Muscle of leg (tissue), 11 donors: ENCODE results near the gene PDHA1. TPM values are rescaled to one million over a fixed set of nuclear protein-coding genes. Genes with fewer than 3 reads are reported as not detected.
A peak's percentile ranks its signal among the peaks of the same experiment; 100 is the strongest.

Experiments
- DNase-seq: peaks from one replicate; pipeline ENCODE4 v3.0.0; 2013
- H3K27ac ChIP-seq: one replicate; pipeline ENCODE4 v1.5.1; 2013; ENCODE audit warnings: mild to moderate bottlenecking, low read length, control low read depth
- H3K27me3 ChIP-seq: one replicate; pipeline ENCODE4 v1.6.1; 2013; ENCODE audit warnings: low read length; ENCODE audit not compliant: control insufficient read depth, insufficient read depth
- H3K36me3 ChIP-seq: one replicate; pipeline ENCODE4 v1.6.1; 2013; ENCODE audit warnings: low read length; ENCODE audit not compliant: control insufficient read depth, insufficient read depth
- H3K4me1 ChIP-seq: one replicate; pipeline ENCODE4 v1.6.1; 2013; ENCODE audit warnings: low read length; ENCODE audit not compliant: control insufficient read depth, insufficient read depth
- H3K4me3 ChIP-seq: one replicate; pipeline ENCODE4 v1.5.1; 2013; ENCODE audit warnings: low read length, control low read depth
- H3K9me3 ChIP-seq: replicated peaks from 2 replicates; pipeline ENCODE4 v1.6.1; 2013; ENCODE audit warnings: low read depth, low read length; ENCODE audit not compliant: control insufficient read depth
- WGBS: methylation state at CpG from one replicate; pipeline ENCODE4 v1.1.5; 2013; ENCODE audit warnings: missing lambda C conversion rate; ENCODE audit not compliant: insufficient coverage; 5-methylcytosine and 5-hydroxymethylcytosine counted together
- polyA plus RNA-seq, 8 donors: library from polyadenylated mRNA; unstranded; fragments of 120-200 nt; gene quantifications; one replicate each; pipeline versions ENCODE4 v1.2.1 to v1.2.3, GENCODE V29; 2013; ENCODE audit warnings: inconsistent platforms in 1 of 8, low replicate concordance in 1 of 8; ENCODE audit not compliant: insufficient read length in 8 of 8, insufficient read depth in 1 of 8
- total RNA-seq: library from RNA; stranded (reverse); fragments of 120-200 nt; gene quantifications from one replicate; pipeline ENCODE4 v1.2.4, GENCODE V29; 2013

Gene PDHA1
- total and polyA plus RNA-seq, 9 donors = 150 to 190 (median 165) TPM

DNA sequence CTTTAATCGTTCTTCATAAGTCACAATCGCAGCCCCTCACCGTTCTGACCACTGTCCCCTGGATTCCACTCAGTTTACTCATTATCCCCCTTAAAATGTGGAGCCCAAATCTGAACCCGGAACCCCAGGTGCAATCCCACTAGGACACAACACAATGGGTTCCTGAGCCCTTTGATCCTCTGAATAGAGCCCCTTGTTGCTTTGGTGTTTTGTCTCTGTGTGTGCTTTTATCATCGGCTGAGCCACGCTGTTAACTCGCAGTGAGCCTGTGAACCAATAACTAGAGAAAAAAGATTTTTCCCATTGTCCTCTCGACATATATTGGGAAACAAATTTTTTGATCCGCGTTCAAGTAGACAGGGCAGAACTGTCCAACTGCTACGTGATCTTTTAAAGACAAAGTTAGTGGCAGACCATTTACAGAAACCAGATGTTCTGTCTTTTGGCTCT is 617 bp upstream of the PDHA1 start:
- no peaks in the 10 kb centered on the region for H3K27me3 ChIP-seq
- peak overlapping the region; percentile 53 for H3K4me3 ChIP-seq
- H3K9me3 ChIP-seq = no peaks in the 10 kb centered on the region
- peaks cover 15% of the 10 kb centered on the region for H3K4me1 ChIP-seq
- peak overlapping the region; percentile 84 for H3K27ac ChIP-seq
- no peaks in the 10 kb centered on the region for H3K36me3 ChIP-seq
- 53% methylated on average over 7 of the region's 11 CpGs for WGBS
- DNase-seq = no peak

DNA sequence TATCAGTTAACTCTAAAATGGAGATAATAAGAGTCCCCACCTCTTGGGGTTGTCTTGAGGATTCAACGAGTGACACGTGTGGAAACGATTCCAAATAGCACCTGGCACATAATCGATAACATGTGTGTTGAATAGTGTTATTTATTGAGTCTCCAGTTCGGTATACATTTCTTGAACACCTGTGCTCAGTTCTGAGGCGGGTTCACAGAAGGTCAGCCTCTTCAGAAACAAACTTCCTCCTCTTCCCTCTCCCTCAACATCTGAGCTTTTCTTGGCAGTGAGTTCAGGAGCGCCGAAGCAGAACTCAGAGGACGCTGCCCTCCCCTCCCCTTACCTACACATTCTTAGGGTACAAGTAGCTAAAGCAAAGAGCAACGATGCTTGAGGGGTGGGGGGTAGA is 934 bp downstream of the PDHA1 start:
- Histone ChIP-seq H3K4me1 (peaks cover 15% of the 10 kb centered on the region), H3K4me3 (peak overlapping the region; percentile 53), H3K36me3 (no peaks in the 10 kb centered on the region), H3K27ac (peak overlapping the region; percentile 84), H3K27me3 (no peaks in the 10 kb centered on the region), H3K9me3 (no peaks in the 10 kb centered on the region)
- 53% methylated on average over 3 of the region's 10 CpGs for WGBS
- DNase-seq = peak; percentile 30

DNA sequence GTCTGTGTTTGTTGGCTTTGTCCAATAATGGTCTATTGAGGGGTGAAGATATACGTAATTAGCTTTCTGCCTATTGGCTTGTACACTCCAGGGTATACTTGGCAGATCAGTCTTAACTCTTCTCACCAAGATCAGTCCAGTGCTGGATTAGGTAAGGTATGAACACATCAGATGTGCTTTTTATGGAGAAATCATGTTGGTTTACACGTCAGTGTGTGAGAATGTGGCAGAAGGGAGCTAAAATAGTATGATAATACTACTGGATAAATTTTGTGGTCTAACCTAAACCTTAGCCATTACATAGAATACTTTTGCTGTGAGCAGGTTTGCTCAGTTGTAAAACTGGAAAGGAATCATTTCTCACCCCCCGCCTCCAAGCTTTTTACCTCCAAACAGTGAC is 4.2 kb downstream of the PDHA1 start:
- DNase-seq = no peak
- no CpG with 5 or more reads among the region's 3 CpGs for WGBS
- Histone ChIP-seq H3K36me3 (peaks cover 11% of the 10 kb centered on the region), H3K27me3 (no peaks in the 10 kb centered on the region), H3K27ac (no peak overlapping the region), H3K4me1 (peaks cover 8% of the 10 kb centered on the region), H3K4me3 (no peak overlapping the region), H3K9me3 (no peaks in the 10 kb centered on the region)

GRCh38 chrX:19349264-19349663 is 5.5 kb downstream of the PDHA1 start:
- whole genome bisulfite sequencing = no CpG with 5 or more reads among the region's 2 CpGs
- no peak overlapping the region for H3K4me3 ChIP-seq
- no peaks in the 10 kb centered on the region for H3K9me3 ChIP-seq
- DNase-seq = no peak
- no peaks in the 10 kb centered on the region for H3K27me3 ChIP-seq
- H3K36me3 ChIP-seq = peaks cover 15% of the 10 kb centered on the region
- peaks cover 6% of the 10 kb centered on the region for H3K4me1 ChIP-seq
- no peak overlapping the region for H3K27ac ChIP-seq

- Histone ChIP-seq H3K4me1 (no peaks in the 10 kb centered on the region), H3K4me3 (no peak overlapping the region), H3K9me3 (no peaks in the 10 kb centered on the region), H3K36me3 (peaks cover 28% of the 10 kb centered on the region), H3K27ac (no peak overlapping the region), H3K27me3 (no peaks in the 10 kb centered on the region)
- 45% methylated on average over 1 of the region's 8 CpGs for WGBS
- no peak for DNase-seq
These were observed 7.2 kb downstream of the PDHA1 start for GRCh38 chrX:19350941-19351384.

GRCh38 chrX:19354625-19355024 is 10.9 kb downstream of the PDHA1 start:
- no peaks in the 10 kb centered on the region for H3K4me1 ChIP-seq
- no peak overlapping the region for H3K27ac ChIP-seq
- no peak overlapping the region for H3K4me3 ChIP-seq
- no peaks in the 10 kb centered on the region for H3K9me3 ChIP-seq
- 93% methylated on average over 3 of the region's 6 CpGs for WGBS
- H3K27me3 ChIP-seq = no peaks in the 10 kb centered on the region
- peaks cover 43% of the 10 kb centered on the region for H3K36me3 ChIP-seq
- DNase-seq = no peak

GRCh38 chrX:19358521-19358920 is 14.8 kb downstream of the PDHA1 start:
- Histone ChIP-seq H3K4me3 (no peak overlapping the region), H3K4me1 (no peaks in the 10 kb centered on the region), H3K36me3 (peaks cover 44% of the 10 kb centered on the region), H3K9me3 (no peaks in the 10 kb centered on the region), H3K27me3 (peaks cover 3% of the 10 kb centered on the region), H3K27ac (no peak overlapping the region)
- WGBS = 43% methylated on average over 2 of the region's 7 CpGs
- DNase-seq = no peak

- H3K27me3 ChIP-seq = peaks cover 3% of the 10 kb centered on the region
- H3K36me3 ChIP-seq = peaks cover 38% of the 10 kb centered on the region
- no peak overlapping the region for H3K4me3 ChIP-seq
- no peaks in the 10 kb centered on the region for H3K9me3 ChIP-seq
- DNase-seq = no peak
- no peak overlapping the region for H3K27ac ChIP-seq
- no peaks in the 10 kb centered on the region for H3K4me1 ChIP-seq
- WGBS = 71% methylated on average over 6 of the region's 6 CpGs
These were observed 17.2 kb downstream of the PDHA1 start for GRCh38 chrX:19360903-19361302.

DNA sequence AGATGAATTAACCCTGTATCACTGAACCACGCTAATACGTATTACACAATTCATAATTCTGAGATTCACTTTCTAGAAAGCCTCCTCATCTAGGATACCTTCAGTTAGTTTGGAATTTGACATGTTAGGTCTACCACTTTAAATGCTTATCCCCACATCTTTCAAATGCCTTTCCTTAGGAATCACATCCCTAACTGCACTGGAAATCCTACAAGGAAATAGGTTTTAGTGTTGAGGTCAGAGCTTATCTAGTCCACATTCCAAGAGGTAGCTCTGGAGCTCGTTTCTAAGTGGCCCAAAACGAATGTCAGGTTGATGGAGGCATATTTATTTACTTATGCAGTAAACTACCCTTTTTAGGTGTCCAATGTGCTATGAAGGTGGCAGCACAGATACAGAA is 18.0 kb downstream of the PDHA1 start:
- Histone ChIP-seq H3K27ac (no peak overlapping the region), H3K27me3 (peaks cover 3% of the 10 kb centered on the region), H3K4me1 (no peaks in the 10 kb centered on the region), H3K4me3 (no peak overlapping the region), H3K9me3 (no peaks in the 10 kb centered on the region), H3K36me3 (peaks cover 38% of the 10 kb centered on the region)
- WGBS = no CpG with 5 or more reads among the region's 4 CpGs
- DNase-seq = no peak

- no CpG with 5 or more reads among the region's 6 CpGs for WGBS
- H3K9me3 ChIP-seq = no peaks in the 10 kb centered on the region
- H3K27ac ChIP-seq = no peak overlapping the region
- DNase-seq = no peak
- peaks cover 5% of the 10 kb centered on the region for H3K4me1 ChIP-seq
- no peak overlapping the region for H3K4me3 ChIP-seq
- peaks cover 6% of the 10 kb centered on the region for H3K36me3 ChIP-seq
- peaks cover 8% of the 10 kb centered on the region for H3K27me3 ChIP-seq
These were observed 24.8 kb downstream of the PDHA1 start for GRCh38 chrX:19368576-19368975.

GRCh38 chrX:19370061-19370460 is 26.3 kb downstream of the PDHA1 start:
- Histone ChIP-seq H3K36me3 (no peaks in the 10 kb centered on the region), H3K4me1 (peaks cover 5% of the 10 kb centered on the region), H3K27me3 (peaks cover 16% of the 10 kb centered on the region), H3K9me3 (no peaks in the 10 kb centered on the region), H3K27ac (no peak overlapping the region), H3K4me3 (no peak overlapping the region)
- 83% methylated on average over 1 of the region's 5 CpGs for WGBS
- no peak for DNase-seq
